Endodermal cell (in vitro differentiated cells): ENCODE data around the gene IL1R1. TPM values are rescaled to one million over a fixed set of nuclear protein-coding genes. Genes with fewer than 3 reads are reported as not detected.

ENCODE experiments used
- DNase-seq: peaks from one replicate; pipeline ENCODE4 v3.0.0-alpha.2; 2017
- H3K27ac ChIP-seq: 2 replicates; pipeline ENCODE4 v1.5.1; 2013; ENCODE audit warnings: mild to moderate bottlenecking, low read depth, low read length, moderate library complexity
- H3K27me3 ChIP-seq: 2 replicates; pipeline ENCODE4 v1.6.1; 2013; ENCODE audit warnings: mild to moderate bottlenecking, low read length, moderate library complexity; ENCODE audit not compliant: insufficient read depth, control insufficient read depth, poor library complexity, severe bottlenecking
- H3K36me3 ChIP-seq: 2 replicates; pipeline ENCODE4 v1.7.0; 2013; ENCODE audit warnings: mild to moderate bottlenecking, low read length, moderate library complexity; ENCODE audit not compliant: control insufficient read depth, insufficient read depth
- H3K4me1 ChIP-seq: one replicate; pipeline ENCODE4 v1.7.0; 2013; ENCODE audit warnings: low read length; ENCODE audit not compliant: control insufficient read depth, insufficient read depth
- H3K4me3 ChIP-seq: 2 replicates; pipeline ENCODE4 v1.5.1; 2013; ENCODE audit warnings: mild to moderate bottlenecking, low read length, moderate library complexity
- H3K9ac ChIP-seq: 2 replicates; pipeline ENCODE4 v1.6.1; 2013; ENCODE audit warnings: mild to moderate bottlenecking, low read length, moderate library complexity; ENCODE audit not compliant: poor library complexity, severe bottlenecking; ENCODE audit errors: extremely low read depth
- H3K9me3 ChIP-seq: 2 replicates; pipeline ENCODE4 v1.6.1; 2013; ENCODE audit warnings: mild to moderate bottlenecking, low read length, moderate library complexity; ENCODE audit not compliant: control insufficient read depth
- H3K27ac Mint-ChIP-seq: 2 replicates; pipeline ENCODE4 v1.8.0; 2020; ENCODE audit warnings: mixed read lengths
- H3K27me3 Mint-ChIP-seq: 2 replicates; pipeline ENCODE4 v1.8.0; 2021; ENCODE audit warnings: mild to moderate bottlenecking, mixed read lengths; ENCODE audit not compliant: insufficient read depth
- H3K36me3 Mint-ChIP-seq: 2 replicates; pipeline ENCODE4 v1.8.0; 2020; ENCODE audit warnings: low read depth, mixed read lengths
- H3K4me1 Mint-ChIP-seq: 2 replicates; pipeline ENCODE4 v1.8.0; 2020; ENCODE audit warnings: mixed read lengths
- H3K4me3 Mint-ChIP-seq: 2 replicates; pipeline ENCODE4 v1.8.0; 2020; ENCODE audit warnings: mild to moderate bottlenecking, moderate library complexity, mixed read lengths
- H3K9me3 Mint-ChIP-seq: 2 replicates; pipeline ENCODE4 v1.8.0; 2020; ENCODE audit warnings: mild to moderate bottlenecking, mixed read lengths
- WGBS, 2 experiments: methylation state at CpG; one replicate each; pipeline versions ENCODE4 v1.1.5 to v1.1.7; 2013; ENCODE audit warnings: missing lambda C conversion rate in 2 of 2, mixed read lengths in 1 of 2; ENCODE audit not compliant: insufficient coverage in 1 of 2, insufficient read length in 1 of 2; 5-methylcytosine and 5-hydroxymethylcytosine counted together
- total RNA-seq, 2 donors: library from RNA; stranded (reverse); fragmentation: NEBNext Ultra II Directional in 1 of 2; extraction: Animal tissue kit (Norgen Biotek cat#: 25700) in 1 of 2; gene quantifications; 2 replicates in 1 of 2; 3 replicates in 1 of 2; pipeline ENCODE4 v1.2.1, GENCODE V29; 2021
- TF ChIP-seq, protein P1 (sequence below): fragments of 200-600 bp; sonication (generic); conservative IDR thresholded peaks from 2 replicates; pipeline ENCODE4 v1.5.0; 2021; ENCODE audit warnings: antibody characterized with exemption, mild to moderate bottlenecking

IL1R1 gene
- total RNA-seq, 2 donors from 2014 or later: 3.0 to 4.1 TPM

DNA sequence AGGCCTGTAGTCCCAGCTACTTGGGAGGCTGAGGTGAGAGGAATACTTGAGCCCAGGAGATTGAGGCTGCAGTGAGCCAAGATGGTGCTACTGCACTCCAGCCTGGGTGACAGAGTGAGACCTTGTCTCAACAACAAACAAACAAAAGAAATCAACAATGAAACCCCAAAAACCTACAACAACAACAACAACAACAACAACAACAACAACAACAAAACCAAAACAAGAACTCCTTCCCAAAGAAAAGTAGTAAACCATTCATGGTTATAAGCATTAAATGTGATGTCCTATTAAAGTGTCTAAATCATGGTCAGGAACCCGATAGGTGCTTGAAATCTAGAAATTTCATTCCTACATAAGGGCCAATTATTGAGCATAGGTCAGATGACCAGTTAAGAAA lies 13.5 kb upstream of the IL1R1 start:
- H3K9ac ChIP-seq: no peak overlapping the region
- Mint-ChIP-seq H3K27me3 (no peaks in the 10 kb centered on the region), H3K4me3 (no peak overlapping the region), H3K36me3 (no peaks in the 10 kb centered on the region), H3K9me3 (no peaks in the 10 kb centered on the region), H3K4me1 (no peaks in the 10 kb centered on the region), H3K27ac (no peak overlapping the region)
- no peaks in the 10 kb centered on the region for H3K36me3 ChIP-seq
- H3K4me1 ChIP-seq: no peaks in the 10 kb centered on the region
- no peak for DNase-seq
- H3K9me3 ChIP-seq: no peaks in the 10 kb centered on the region
- no peak overlapping the region for H3K27ac ChIP-seq
- no peak overlapping the region for H3K4me3 ChIP-seq
- WGBS, 2 experiments: 100% methylated on average over 1 of the region's 1 CpG
- TF ChIP-seq, protein P1, sequence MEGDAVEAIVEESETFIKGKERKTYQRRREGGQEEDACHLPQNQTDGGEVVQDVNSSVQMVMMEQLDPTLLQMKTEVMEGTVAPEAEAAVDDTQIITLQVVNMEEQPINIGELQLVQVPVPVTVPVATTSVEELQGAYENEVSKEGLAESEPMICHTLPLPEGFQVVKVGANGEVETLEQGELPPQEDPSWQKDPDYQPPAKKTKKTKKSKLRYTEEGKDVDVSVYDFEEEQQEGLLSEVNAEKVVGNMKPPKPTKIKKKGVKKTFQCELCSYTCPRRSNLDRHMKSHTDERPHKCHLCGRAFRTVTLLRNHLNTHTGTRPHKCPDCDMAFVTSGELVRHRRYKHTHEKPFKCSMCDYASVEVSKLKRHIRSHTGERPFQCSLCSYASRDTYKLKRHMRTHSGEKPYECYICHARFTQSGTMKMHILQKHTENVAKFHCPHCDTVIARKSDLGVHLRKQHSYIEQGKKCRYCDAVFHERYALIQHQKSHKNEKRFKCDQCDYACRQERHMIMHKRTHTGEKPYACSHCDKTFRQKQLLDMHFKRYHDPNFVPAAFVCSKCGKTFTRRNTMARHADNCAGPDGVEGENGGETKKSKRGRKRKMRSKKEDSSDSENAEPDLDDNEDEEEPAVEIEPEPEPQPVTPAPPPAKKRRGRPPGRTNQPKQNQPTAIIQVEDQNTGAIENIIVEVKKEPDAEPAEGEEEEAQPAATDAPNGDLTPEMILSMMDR: no peak
- no peaks in the 10 kb centered on the region for H3K27me3 ChIP-seq

DNA sequence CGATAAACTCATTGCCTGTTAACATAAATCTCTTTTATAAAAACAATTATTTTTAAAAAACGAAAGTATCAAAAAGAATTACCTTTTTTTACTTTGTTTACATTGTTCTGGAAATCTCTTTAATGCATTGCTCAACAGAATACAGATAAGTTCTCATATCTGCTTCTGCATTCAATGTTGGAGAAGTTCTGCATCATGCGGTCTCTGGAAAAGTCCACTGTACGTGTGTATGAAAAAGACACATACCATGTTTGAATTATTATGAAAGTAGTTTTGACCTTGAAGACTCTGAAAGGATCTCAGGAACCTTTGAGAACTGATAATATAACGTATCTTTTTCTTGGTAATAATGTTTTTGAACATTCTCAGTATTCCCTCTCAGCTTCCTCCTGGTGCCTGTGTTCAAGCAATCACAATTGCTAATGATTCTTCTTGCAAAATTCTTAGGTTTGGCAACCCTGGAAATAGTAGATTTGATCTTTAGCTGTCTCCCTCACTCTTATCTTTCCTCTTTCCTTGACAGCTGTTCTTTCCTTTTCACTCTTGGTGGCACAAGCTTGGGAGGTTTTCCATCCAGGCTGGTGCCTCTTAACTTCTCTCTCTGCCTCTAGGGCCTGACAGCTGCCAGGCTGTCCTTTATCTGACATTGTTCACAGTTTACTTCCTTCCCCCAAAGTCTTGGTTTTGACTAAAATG lies 12.4 kb upstream of the IL1R1 start:
- H3K4me1 Mint-ChIP-seq: no peaks in the 10 kb centered on the region
- Histone ChIP-seq H3K9me3 (no peaks in the 10 kb centered on the region), H3K4me3 (no peak overlapping the region), H3K27me3 (no peaks in the 10 kb centered on the region), H3K9ac (no peak overlapping the region), H3K4me1 (no peaks in the 10 kb centered on the region), H3K27ac (no peak overlapping the region), H3K36me3 (no peaks in the 10 kb centered on the region)
- WGBS, 2 experiments: 92 to 96% methylated on average over 4 to 5 of the region's 5 CpGs
- no peak overlapping the region for H3K4me3 Mint-ChIP-seq
- DNase-seq: no peak
- TF ChIP-seq, protein P1: no peak
- H3K27ac Mint-ChIP-seq: no peak overlapping the region
- H3K36me3 Mint-ChIP-seq: no peaks in the 10 kb centered on the region
- H3K9me3 Mint-ChIP-seq: no peaks in the 10 kb centered on the region
- no peaks in the 10 kb centered on the region for H3K27me3 Mint-ChIP-seq

DNA sequence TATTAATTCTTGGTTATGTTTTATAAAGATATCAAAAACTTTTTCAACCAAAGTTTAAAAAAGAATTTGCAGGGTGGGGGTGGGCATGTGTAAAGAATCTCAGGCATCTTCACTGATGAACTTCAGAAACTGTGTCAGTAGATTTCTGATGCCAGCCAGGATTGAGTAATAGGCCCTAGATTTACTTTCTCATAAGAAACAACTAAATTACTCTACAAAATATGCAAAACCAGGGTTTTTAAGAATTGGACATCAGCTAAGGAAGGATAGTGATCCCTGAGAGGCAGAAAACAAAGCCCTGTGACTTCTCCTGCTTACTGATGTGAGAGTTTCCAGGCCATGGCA lies 11.9 kb upstream of the IL1R1 start:
- no peaks in the 10 kb centered on the region for H3K36me3 Mint-ChIP-seq
- no peak overlapping the region for H3K27ac ChIP-seq
- H3K4me3 ChIP-seq: no peak overlapping the region
- H3K27me3 ChIP-seq: no peaks in the 10 kb centered on the region
- no peaks in the 10 kb centered on the region for H3K9me3 ChIP-seq
- H3K4me3 Mint-ChIP-seq: no peak overlapping the region
- no peaks in the 10 kb centered on the region for H3K4me1 ChIP-seq
- H3K27ac Mint-ChIP-seq: no peak overlapping the region
- no peak for DNase-seq
- TF ChIP-seq, protein P1: no peak
- H3K9ac ChIP-seq: no peak overlapping the region
- H3K9me3 Mint-ChIP-seq: no peaks in the 10 kb centered on the region
- no peaks in the 10 kb centered on the region for H3K4me1 Mint-ChIP-seq
- H3K36me3 ChIP-seq: no peaks in the 10 kb centered on the region
- no peaks in the 10 kb centered on the region for H3K27me3 Mint-ChIP-seq
